ENCODE measurements around the gene SLC8A1.

SLC8A1 gene

GRCh38 chr2:40227210-40227609 is 224.7 kb downstream of the SLC8A1 start:
- H3K4me3 ChIP-seq (replicated peaks; ENCODE audit: low read depth, low read length) = no peak overlapping the region
- no peak for TF ChIP-seq CTCF (IDR thresholded peaks at IDR 0.05; ENCODE audit: low read depth, low read length, missing control alignments)
- DNase-seq (ENCODE audit: extremely low read depth, low read depth) = no peak

DNA sequence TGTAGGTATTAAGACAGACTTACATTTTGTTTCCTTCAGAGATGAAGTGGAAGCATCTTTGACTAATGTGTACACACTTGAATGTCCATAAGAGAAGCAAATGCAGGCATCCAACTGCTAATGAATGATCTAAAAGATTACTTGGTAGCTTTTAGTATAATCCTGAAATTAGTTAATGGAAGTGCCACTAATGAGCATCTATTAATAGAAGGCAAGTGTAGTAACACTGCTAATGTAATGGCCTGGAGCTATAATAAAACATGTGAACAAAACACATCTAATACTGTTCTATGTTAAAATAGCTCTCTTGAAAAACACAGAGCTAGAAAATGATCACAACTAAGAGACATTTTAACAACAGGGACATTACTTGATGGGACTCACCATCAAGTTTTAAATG is 225.3 kb downstream of the SLC8A1 start:
- TF ChIP-seq CTCF (IDR thresholded peaks at IDR 0.05; ENCODE audit: low read depth, low read length, missing control alignments) = no peak
- DNase-seq (ENCODE audit: extremely low read depth, low read depth) = no peak
- H3K4me3 ChIP-seq (replicated peaks; ENCODE audit: low read depth, low read length) = no peak overlapping the region

- H3K4me3 ChIP-seq (replicated peaks; ENCODE audit: low read depth, low read length) = no peak overlapping the region
- no peak for DNase-seq (ENCODE audit: extremely low read depth, low read depth)
- TF ChIP-seq CTCF (IDR thresholded peaks at IDR 0.05; ENCODE audit: low read depth, low read length, missing control alignments) = no peak
These were observed 226.2 kb downstream of the SLC8A1 start for GRCh38 chr2:40225670-40226210.

- no peak overlapping the region for H3K4me3 ChIP-seq (replicated peaks; ENCODE audit: low read depth, low read length)
- DNase-seq (ENCODE audit: extremely low read depth, low read depth) = no peak
- TF ChIP-seq CTCF (IDR thresholded peaks at IDR 0.05; ENCODE audit: low read depth, low read length, missing control alignments) = no peak
These were observed 227.6 kb downstream of the SLC8A1 start for GRCh38 chr2:40224318-40224717.

- DNase-seq (ENCODE audit: extremely low read depth, low read depth) = no peak
- no peak overlapping the region for H3K4me3 ChIP-seq (replicated peaks; ENCODE audit: low read depth, low read length)
- no peak for TF ChIP-seq CTCF (IDR thresholded peaks at IDR 0.05; ENCODE audit: low read depth, low read length, missing control alignments)
These were observed 231.5 kb downstream of the SLC8A1 start for GRCh38 chr2:40220177-40220925.

- no peak for TF ChIP-seq CTCF (IDR thresholded peaks at IDR 0.05; ENCODE audit: low read depth, low read length, missing control alignments)
- DNase-seq (ENCODE audit: extremely low read depth, low read depth) = no peak
- H3K4me3 ChIP-seq (replicated peaks; ENCODE audit: low read depth, low read length) = no peak overlapping the region
These were observed 232.7 kb downstream of the SLC8A1 start for GRCh38 chr2:40219141-40219540.

Measured in HFF-Myc (cell line).